H1 (cell line): Measurements from ENCODE around the gene NHERF2. TPM values are rescaled to one million over a fixed set of nuclear protein-coding genes. Genes with fewer than 3 reads are reported as not detected.

Experiments used
- CTCF ChIA-PET: fragments of 300-600 bp; sonication (Branson Sonifier 250); formaldehyde crosslinking; loops from one replicate; lab custom pipeline; 2021; ENCODE audit not compliant: partially characterized antibody; lab: Charles Lee
- POLR2A ChIA-PET: fragments of 300-600 bp; sonication (Branson Sonifier 250); formaldehyde crosslinking; loops from one replicate; lab custom pipeline; 2021; ENCODE audit warnings: inconsistent platforms; ENCODE audit not compliant: partially characterized antibody; lab: Charles Lee
- DNase-seq, 2 experiments: peaks; one replicate each; pipeline versions ENCODE4 v3.0.0 to v3.0.0-alpha.2; 2010 to 2022; ENCODE audit warnings: low spot score in 2 of 2, low read depth in 1 of 2, mixed read lengths in 1 of 2
- FAIRE-seq: peaks from 2 replicates; lab custom pipeline; 2011; peaks lifted over from hg19 to GRCh38; lab: Jason Lieb, UNC
- H2AFZ ChIP-seq: 2 replicates; pipeline ENCODE4 v1.8.1; 2012; ENCODE audit warnings: low read length, inconsistent platforms
- H2AK5ac ChIP-seq: 2 replicates; pipeline ENCODE4 v1.6.1; 2013; ENCODE audit warnings: low read depth, low read length
- H2BK120ac ChIP-seq: replicated peaks from 2 replicates; pipeline ENCODE3; 2013; ENCODE audit warnings: low read depth, low read length, inconsistent platforms
- H2BK12ac ChIP-seq: 2 replicates; pipeline ENCODE4 v1.6.1; 2013; ENCODE audit warnings: low read depth, low read length
- H2BK15ac ChIP-seq: 2 replicates; pipeline ENCODE4 v1.6.1; 2013; ENCODE audit warnings: low read length
- H2BK20ac ChIP-seq: 2 replicates; pipeline ENCODE4 v1.6.1; 2013; ENCODE audit warnings: low read length
- H2BK5ac ChIP-seq: 2 replicates; pipeline ENCODE4 v1.6.1; 2013; ENCODE audit warnings: low read depth, low read length
- H3K14ac ChIP-seq: 2 replicates; pipeline ENCODE4 v1.6.1; 2013; ENCODE audit warnings: inconsistent platforms; ENCODE audit not compliant: insufficient read length
- H3K18ac ChIP-seq: 2 replicates; pipeline ENCODE4 v1.6.1; 2013; ENCODE audit warnings: low read length; ENCODE audit errors: extremely low read depth
- H3K23ac ChIP-seq: 2 replicates; pipeline ENCODE4 v1.6.1; 2013; ENCODE audit warnings: inconsistent platforms; ENCODE audit not compliant: insufficient read length
- H3K23me2 ChIP-seq: 2 replicates; pipeline ENCODE4 v1.6.1; 2013; ENCODE audit warnings: low read depth, low read length
- H3K27ac ChIP-seq: 2 replicates; pipeline ENCODE4 v1.6.1; 2011; ENCODE audit warnings: low read depth, low read length, inconsistent platforms
- H3K27me3 ChIP-seq, 4 experiments: replicated peaks in 1 of 4; 1 replicate in 1 of 4; 2 replicates in 3 of 4; pipeline versions ENCODE4 v1.6.1 to v1.8.1; 2011 to 2013; ENCODE audit warnings: low read length in 3 of 4, mild to moderate bottlenecking in 3 of 4, inconsistent platforms in 2 of 4, mixed read lengths in 2 of 4, moderate library complexity in 1 of 4; ENCODE audit not compliant: control insufficient read depth in 3 of 4, insufficient read depth in 3 of 4; ENCODE audit errors: extremely low read depth in 1 of 4
- H3K36me3 ChIP-seq, 4 experiments: 2 replicates each; pipeline versions ENCODE4 v1.6.1 to v1.8.1; 2011 to 2013; ENCODE audit warnings: mild to moderate bottlenecking in 4 of 4, low read length in 3 of 4, moderate library complexity in 2 of 4, control low read depth in 1 of 4, inconsistent platforms in 1 of 4; ENCODE audit not compliant: insufficient read depth in 4 of 4, control insufficient read depth in 2 of 4
- H3K4ac ChIP-seq: replicated peaks from 2 replicates; pipeline ENCODE3; 2013; ENCODE audit warnings: low read length, low read depth, mixed read lengths, inconsistent platforms; ENCODE audit not compliant: insufficient read length
- H3K4me1 ChIP-seq, 4 experiments: replicated peaks in 1 of 4; 1 replicate in 1 of 4; 2 replicates in 3 of 4; pipeline versions ENCODE4 v1.6.1 to v1.8.1; 2011 to 2013; ENCODE audit warnings: low read length in 3 of 4, inconsistent platforms in 2 of 4, mixed read lengths in 1 of 4; ENCODE audit not compliant: insufficient read depth in 4 of 4, control insufficient read depth in 3 of 4
- H3K4me2 ChIP-seq, 2 experiments: 2 replicates each; pipeline versions ENCODE4 v1.6.1 to v1.8.1; 2011 to 2013; ENCODE audit warnings: low read depth in 2 of 2, low read length in 2 of 2, control low read depth in 1 of 2, inconsistent platforms in 1 of 2, mild to moderate bottlenecking in 1 of 2; ENCODE audit not compliant: insufficient read depth in 1 of 2
- H3K4me3 ChIP-seq, 4 experiments: fragments of 200-600, 300-600 bp in 1 of 4; sonication (generic), shearing (Covaris generic), sonication (Bioruptor Twin) in 1 of 4; 2 replicates each; pipeline versions ENCODE4 v1.5.1 to v1.8.1; 2011 to 2016; ENCODE audit warnings: low read length in 4 of 4, low read depth in 3 of 4, control low read depth in 2 of 4, inconsistent platforms in 2 of 4, mild to moderate bottlenecking in 2 of 4, mixed read lengths in 1 of 4, moderate library complexity in 1 of 4; ENCODE audit not compliant: insufficient read depth in 2 of 4; ENCODE audit errors: extremely low read depth in 1 of 4
- H3K56ac ChIP-seq: replicated peaks from 2 replicates; pipeline ENCODE3; 2013; ENCODE audit warnings: low read depth, mild to moderate bottlenecking, mixed read lengths, low read length, inconsistent platforms; ENCODE audit not compliant: insufficient read length
- H3K79me1 ChIP-seq: 2 replicates; pipeline ENCODE4 v1.6.1; 2013; ENCODE audit warnings: low read depth, low read length, control low read depth
- H3K79me2 ChIP-seq, 2 experiments: 2 replicates each; pipeline versions ENCODE4 v1.6.1 to v1.8.1; 2012 to 2013; ENCODE audit warnings: low read length in 2 of 2, mild to moderate bottlenecking in 2 of 2, inconsistent platforms in 1 of 2; ENCODE audit not compliant: insufficient read depth in 2 of 2, control insufficient read depth in 1 of 2
- H3K9ac ChIP-seq, 4 experiments: replicated peaks in 1 of 4; 1 replicate in 1 of 4; 2 replicates in 3 of 4; pipeline versions ENCODE4 v1.6.1 to v1.8.1; 2011 to 2013; ENCODE audit warnings: low read depth in 3 of 4, low read length in 3 of 4, control low read depth in 2 of 4, mild to moderate bottlenecking in 2 of 4, moderate library complexity in 2 of 4, inconsistent platforms in 1 of 4; ENCODE audit errors: extremely low read depth in 1 of 4
- H3K9me3 ChIP-seq, 2 experiments: 2 replicates each; pipeline versions ENCODE4 v1.6.1 to v1.8.1; 2012 to 2013; ENCODE audit warnings: mild to moderate bottlenecking in 2 of 2, moderate library complexity in 2 of 2, control low read depth in 1 of 2, inconsistent platforms in 1 of 2, low read depth in 1 of 2, low read length in 1 of 2, mixed read lengths in 1 of 2; ENCODE audit not compliant: insufficient read depth in 2 of 2
- H4K20me1 ChIP-seq, 2 experiments: replicated peaks in 1 of 2; 2 replicates each; pipeline versions ENCODE3 to v1.8.1; 2011 to 2013; ENCODE audit warnings: inconsistent platforms in 2 of 2, low read length in 2 of 2, mild to moderate bottlenecking in 1 of 2; ENCODE audit not compliant: insufficient read depth in 2 of 2, control insufficient read depth in 1 of 2
- H4K5ac ChIP-seq: 2 replicates; pipeline ENCODE4 v1.6.1; 2013; ENCODE audit warnings: low read length, low read depth, mixed read lengths, inconsistent platforms; ENCODE audit not compliant: insufficient read length
- H4K8ac ChIP-seq: 2 replicates; pipeline ENCODE4 v1.8.0; 2013; ENCODE audit warnings: mild to moderate bottlenecking, moderate library complexity, low read length, inconsistent platforms; ENCODE audit not compliant: insufficient read depth; ENCODE audit errors: extremely low read depth
- H4K91ac ChIP-seq: replicated peaks from 2 replicates; pipeline ENCODE3; 2013; ENCODE audit warnings: low read length, mixed read lengths, inconsistent platforms; ENCODE audit not compliant: insufficient read length
- BRCA1 ChIP-seq: IDR thresholded peaks from 2 replicates; pipeline ENCODE4 v1.6.1; 2012; ENCODE audit warnings: low read depth, low read length, improper control_type of control experiment
- CBX5 ChIP-seq: fragments of 300-800, 300-1000 bp; sonication (generic); IDR thresholded peaks from 2 replicates; pipeline ENCODE4 v1.7.1; 2016; ENCODE audit warnings: antibody characterized with exemption, low read length, low read depth
- EP300 ChIP-seq, 2 experiments: IDR thresholded peaks; 1 replicate in 1 of 2; 2 replicates in 1 of 2; pipeline ENCODE4 v1.6.1; 2011 to 2012; ENCODE audit warnings: low read depth in 2 of 2, low read length in 2 of 2, mild to moderate bottlenecking in 2 of 2, borderline replicate concordance in 1 of 2, inconsistent platforms in 1 of 2, moderate library complexity in 1 of 2
- JUN ChIP-seq: IDR thresholded peaks from 2 replicates; pipeline ENCODE4 v1.6.1; 2011; ENCODE audit warnings: low read depth, mild to moderate bottlenecking, improper control_type of control experiment, low read length
- MAX ChIP-seq: IDR thresholded peaks from 2 replicates; pipeline ENCODE4 v1.6.1; 2012; ENCODE audit warnings: inconsistent platforms
- NANOG ChIP-seq: IDR thresholded peaks from 2 replicates; pipeline ENCODE4 v1.6.1; 2011; ENCODE audit warnings: low read length, low read depth, mild to moderate bottlenecking, inconsistent platforms; ENCODE audit not compliant: insufficient read depth, poor library complexity, severe bottlenecking
- PHF8 ChIP-seq: fragments of 200-600 bp; sonication (generic); conservative IDR thresholded peaks from 2 replicates; pipeline ENCODE4 v1.7.1; 2012; ENCODE audit warnings: low read depth, mild to moderate bottlenecking, inconsistent platforms, low read length, moderate library complexity
- RFX5 ChIP-seq: IDR thresholded peaks from 2 replicates; pipeline ENCODE4 v1.6.1; 2011; ENCODE audit warnings: low read depth, low read length, improper control_type of control experiment, borderline replicate concordance
- SIX5 ChIP-seq: IDR thresholded peaks from 2 replicates; pipeline ENCODE4 v1.6.1; 2011; ENCODE audit warnings: mild to moderate bottlenecking, low read depth, low read length
- SP2 ChIP-seq: IDR thresholded peaks from 2 replicates; pipeline ENCODE4 v1.6.1; 2012; ENCODE audit warnings: mild to moderate bottlenecking, low read length, inconsistent platforms
- TBP ChIP-seq: IDR thresholded peaks from 2 replicates; pipeline ENCODE4 v1.6.1; 2011; ENCODE audit warnings: low read depth, low read length, improper control_type of control experiment
- WGBS, 2 experiments: shearing (Covaris generic) in 1 of 2; methylation state at CpG; one replicate each; pipeline versions ENCODE4 v1.1.6 to v1.1.7; 2013 to 2015; ENCODE audit warnings: low lambda C conversion rate in 2 of 2, mixed read lengths in 2 of 2, inconsistent platforms in 1 of 2, low coverage in 1 of 2, missing lambda C conversion rate in 1 of 2; ENCODE audit not compliant: insufficient replicate concordance in 2 of 2, insufficient coverage in 1 of 2, insufficient read length in 1 of 2; ENCODE audit errors: extremely low coverage in 1 of 2, missing lambda C conversion rate in 1 of 2; 5-methylcytosine and 5-hydroxymethylcytosine counted together
- polyA plus RNA-seq, 7 experiments: library from polyadenylated mRNA; depleted of rRNA in 3 of 7; stranded (reverse) in 5 of 7; unstranded in 2 of 7; fragments of >200 nt in 5 of 7; fragments of 200-250 nt in 2 of 7; gene quantifications; 1 replicate in 5 of 7; 2 replicates in 1 of 7; 4 replicates in 1 of 7; pipeline versions ENCODE4 v1.2.1 to v1.2.3, GENCODE V29; 2011 to 2013; ENCODE audit warnings: missing spikeins in 2 of 7, mixed read lengths in 2 of 7
- total RNA-seq: library from RNA; stranded (reverse); fragmentation: NEBNext Ultra II Directional; extraction: Animal tissue kit (Norgen Biotek cat#: 25700); gene quantifications from 2 replicates; pipeline ENCODE4 v1.2.1, GENCODE V29; 2021

Gene NHERF2
- total and polyA plus RNA-seq, 2 of the 8 experiments (the other 6 are each of a cell fraction or from before 2014, with no cell fraction given): 13.9 to 19.3 TPM

DNA sequence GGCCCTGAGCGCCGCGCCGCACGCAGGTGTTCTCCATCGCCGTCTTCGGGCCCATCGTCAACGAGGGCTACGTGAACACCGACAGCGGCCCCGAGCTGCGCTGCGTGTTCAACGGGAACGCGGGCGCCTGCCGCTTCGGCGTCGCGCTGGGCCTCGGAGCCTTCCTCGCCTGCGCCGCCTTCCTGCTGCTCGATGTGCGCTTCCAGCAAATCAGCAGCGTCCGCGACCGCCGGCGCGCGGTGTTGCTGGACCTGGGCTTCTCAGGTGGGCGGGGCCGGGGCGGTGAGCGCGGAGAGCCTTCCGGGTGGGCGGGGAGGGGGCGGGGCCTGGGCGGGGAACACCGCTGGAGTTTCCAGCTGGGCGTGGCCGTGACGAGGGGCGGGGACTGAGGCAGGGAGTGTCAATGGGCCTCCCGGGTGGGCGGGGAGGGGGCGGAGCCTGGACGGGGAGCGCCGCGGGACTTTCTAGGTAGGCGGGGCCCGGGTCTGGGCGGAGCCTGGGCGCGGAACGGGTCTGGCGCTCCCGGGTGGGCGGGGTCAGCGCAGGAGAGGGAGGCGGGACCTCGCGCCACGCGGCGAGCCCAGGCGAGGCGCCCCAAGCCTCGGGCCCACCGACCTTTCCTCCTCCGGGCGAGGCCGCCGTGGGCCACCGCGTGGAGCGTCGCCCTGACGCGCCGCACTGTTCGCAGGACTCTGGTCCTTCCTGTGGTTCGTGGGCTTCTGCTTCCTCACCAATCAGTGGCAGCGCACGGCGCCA, 34.6 kb upstream of the NHERF2 start:
- Histone ChIP-seq H3K27ac (peak overlapping the region; percentile 81; the same call in 1 of the 2 replicates), H2BK15ac (peak overlapping the region; percentile 99), H2BK12ac (peak overlapping the region; percentile 94), H3K23ac (no peak overlapping the region), H4K91ac (peak overlapping the region; percentile 98), H2AK5ac (no peak overlapping the region; the same call in 1 of the 2 replicates), H3K9ac (peak overlapping the region; percentile 63 to 92 (median 74)), H3K36me3 (no peaks in the 10 kb centered on the region), H3K79me2 (no peaks in the 10 kb centered on the region), H3K23me2 (peaks cover 22% of the 10 kb centered on the region; the same call in 1 of the 2 replicates), H3K56ac (no peak overlapping the region), H2BK20ac (peak overlapping the region; percentile 72; the same call in 1 of the 2 replicates), H3K4ac (peak overlapping the region; percentile 99), H4K8ac (peak overlapping the region; percentile 98), H4K5ac (peak overlapping the region; percentile 93), H3K18ac (peak overlapping the region; percentile 99), H3K4me1 (peaks cover 0 to 24% (median 18%) of the 10 kb centered on the region in 4 experiments; a peak in 6 of 7 replicates), H4K20me1 (peaks cover 7 to 10% of the 10 kb centered on the region in 2 experiments), H3K4me3 (peak overlapping the region; percentile 46 to 82 (median 48)), H3K79me1 (no peaks in the 10 kb centered on the region), H3K9me3 (no peaks in the 10 kb centered on the region), H2BK120ac (peak overlapping the region; percentile 69), H3K14ac (no peak overlapping the region), H2AFZ (peak overlapping the region; percentile 98; the same call in 1 of the 2 replicates), H2BK5ac (peak overlapping the region; percentile 96), H3K4me2 (peak overlapping the region; percentile 83 to 99), H3K27me3 (peaks cover 4 to 37% (median 24%) of the 10 kb centered on the region in 4 experiments)
- ChIA-PET POLR2A (interaction anchor here (0.7 to 28.2 kb wide), 20 partner anchors 9 to 200 kb away, joined by 3 to 736 read pairs (median 4); partner anchors contain the start of genes GFER, NDUFB10, NOXO1 and NPW), CTCF (interaction anchor here (2.1 to 6.8 kb wide), 3 partner anchors 10 to 16 kb away, joined by 7 to 55 read pairs (median 8); partner anchors contain the start of gene NOXO1)
- 0% methylated on average over 56 of the region's 96 CpGs; no CpG with 5 or more reads in 1 of the 2 experiments for WGBS, 2 experiments
- DNase-seq (peak; percentile 85 to 98), FAIRE-seq (no peak)
- TF ChIP-seq EP300 (IDR thresholded peaks at IDR 0.05; ENCODE audit: borderline replicate concordance in 1 of 2, low read depth in 2 of 2, low read length in 2 of 2) (no peak), SIX5 (no peak), BRCA1 (no peak), PHF8 (peak; percentile 97), TBP (0 out of 2 replicates have a peak, but pooled peaks have one; percentile 29), RFX5 (no peak), NANOG (no peak), MAX (peak; percentile 97), SP2 (no peak), JUN (no peak), CBX5 (no peak)
